IgD-negative memory B cell (primary cell): ENCODE results near the gene PXMP2. TPM values are rescaled to one million over a fixed set of nuclear protein-coding genes. Genes with fewer than 3 reads are reported as not detected.

Experiments
- H3K27ac Mint-ChIP-seq, 3 donors: one replicate each; pipeline ENCODE4 v1.8.0; 2020 to 2022; ENCODE audit warnings: mild to moderate bottlenecking in 3 of 3, mixed read lengths in 3 of 3, moderate library complexity in 1 of 3
- H3K27me3 Mint-ChIP-seq: one replicate; pipeline ENCODE4 v1.8.0; 2021; ENCODE audit warnings: mixed read lengths
- H3K36me3 Mint-ChIP-seq: one replicate; pipeline ENCODE4 v1.8.0; 2020; ENCODE audit warnings: mild to moderate bottlenecking, mixed read lengths
- H3K4me1 Mint-ChIP-seq, 3 donors: one replicate each; pipeline ENCODE4 v1.8.0; 2020 to 2022; ENCODE audit warnings: mixed read lengths in 3 of 3, mild to moderate bottlenecking in 1 of 3
- H3K4me3 Mint-ChIP-seq, 4 donors: one replicate each; pipeline ENCODE4 v1.8.0; 2020 to 2022; ENCODE audit warnings: mild to moderate bottlenecking in 4 of 4, mixed read lengths in 4 of 4, moderate library complexity in 3 of 4
- H3K9me3 Mint-ChIP-seq, 3 donors: one replicate each; pipeline ENCODE4 v1.8.0; 2020 to 2021; ENCODE audit warnings: mixed read lengths in 3 of 3, mild to moderate bottlenecking in 1 of 3
- polyA plus RNA-seq: library from polyadenylated mRNA; unstranded; fragments of 300-500 nt; fragmentation: Illumina TruSeq; gene quantifications from one replicate; pipeline ENCODE4 v1.2.3, GENCODE V29; 2021

PXMP2 gene
- polyA plus RNA-seq, 1 donor from 2014 or later = 6.2 TPM

DNA sequence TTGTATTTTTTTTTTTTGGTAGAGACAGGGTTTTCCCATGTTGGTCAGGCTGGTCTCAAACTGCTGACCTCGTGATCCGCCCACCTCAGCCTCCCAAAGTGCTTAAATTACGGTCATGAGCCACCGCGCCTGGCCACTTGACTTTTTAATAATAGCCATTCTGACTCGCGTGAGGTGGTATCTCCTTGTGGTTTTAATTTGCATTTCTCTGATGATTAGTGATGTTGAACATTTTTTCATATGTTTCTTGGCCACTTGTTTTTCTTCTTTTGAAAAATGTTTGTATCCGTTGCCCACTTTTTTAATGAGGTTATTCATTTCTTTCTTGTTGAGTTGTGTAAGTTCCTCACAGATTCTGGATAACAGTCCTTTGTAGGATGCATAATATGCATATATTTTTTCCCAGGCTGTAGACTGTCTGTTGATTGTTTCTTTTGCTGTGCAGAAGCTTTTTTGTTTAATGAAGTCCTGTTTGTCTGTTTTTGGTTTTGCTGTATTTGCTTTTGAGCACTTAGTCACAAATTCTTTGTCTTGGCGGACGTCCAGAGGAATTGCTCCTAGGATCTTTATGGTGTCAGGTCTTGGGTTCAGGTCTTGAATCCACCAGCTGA lies 12.9 kb downstream of the PXMP2 start:
- H3K36me3 Mint-ChIP-seq = peaks cover 11% of the 10 kb centered on the region
- H3K9me3 Mint-ChIP-seq = peaks cover 0 to 2% (median 0%) of the 10 kb centered on the region in 3 donors
- peaks cover 4% of the 10 kb centered on the region for H3K27me3 Mint-ChIP-seq
- peak overlapping the region in 1 of 3 donors; percentile 71 for H3K27ac Mint-ChIP-seq
- peak overlapping the region in 1 of 4 donors; percentile 39 for H3K4me3 Mint-ChIP-seq
- H3K4me1 Mint-ChIP-seq = peaks cover 6 to 8% (median 7%) of the 10 kb centered on the region in 3 donors

DNA sequence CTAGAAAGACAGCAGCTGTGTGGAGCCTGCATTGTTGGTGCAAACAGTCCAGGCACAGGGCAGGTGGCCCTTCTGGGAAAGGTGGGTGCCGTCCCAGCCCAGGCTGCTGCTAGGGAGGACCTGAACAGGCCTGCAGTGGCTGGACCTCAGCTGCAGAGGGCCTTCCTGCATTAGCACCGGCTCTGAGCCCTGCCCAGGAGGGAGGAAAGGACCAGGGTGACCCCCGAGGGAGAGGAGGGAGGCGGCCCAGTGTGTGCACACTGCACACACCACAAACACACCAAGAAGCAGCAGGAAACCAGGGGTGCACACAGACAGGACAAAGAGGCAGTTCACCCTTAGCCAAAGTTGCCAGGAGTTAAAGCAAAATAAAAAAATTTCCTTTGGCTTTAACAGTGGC lies 15.3 kb downstream of the PXMP2 start:
- Mint-ChIP-seq H3K27ac (no peak overlapping the region), H3K4me1 (peaks cover 6 to 11% (median 7%) of the 10 kb centered on the region in 3 donors), H3K9me3 (peaks cover 0 to 6% (median 2%) of the 10 kb centered on the region in 3 donors), H3K27me3 (peaks cover 4% of the 10 kb centered on the region), H3K4me3 (no peak overlapping the region), H3K36me3 (peaks cover 13% of the 10 kb centered on the region)

DNA sequence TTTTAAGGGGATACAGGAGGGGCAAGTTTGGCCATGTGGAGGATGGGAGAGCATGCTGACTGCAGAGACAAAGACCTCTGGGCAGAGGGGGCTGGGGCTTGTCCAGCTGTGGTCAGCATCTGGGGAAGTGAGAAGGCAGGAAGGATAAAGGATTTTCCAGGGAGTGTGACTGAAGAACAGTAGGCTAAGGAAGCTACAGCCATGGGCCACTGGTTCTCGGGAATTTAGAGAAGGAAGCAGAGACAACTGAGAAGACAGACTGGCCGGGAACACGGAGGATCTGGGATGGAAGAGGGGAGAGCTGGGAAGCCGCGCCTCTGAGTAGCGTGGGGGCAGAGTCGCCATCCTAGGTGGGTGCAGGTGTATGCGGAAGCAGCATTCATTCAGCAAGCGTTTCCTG lies 16.3 kb downstream of the PXMP2 start:
- peaks cover 4% of the 10 kb centered on the region for H3K27me3 Mint-ChIP-seq
- peaks cover 13% of the 10 kb centered on the region for H3K36me3 Mint-ChIP-seq
- peak overlapping the region in 2 of 4 donors; percentile 33 to 55 for H3K4me3 Mint-ChIP-seq
- peak overlapping the region in 2 of 3 donors; percentile 46 to 53 for H3K27ac Mint-ChIP-seq
- H3K4me1 Mint-ChIP-seq = peaks cover 6 to 10% (median 7%) of the 10 kb centered on the region in 3 donors
- H3K9me3 Mint-ChIP-seq = peaks cover 0 to 13% (median 9%) of the 10 kb centered on the region in 3 donors

DNA sequence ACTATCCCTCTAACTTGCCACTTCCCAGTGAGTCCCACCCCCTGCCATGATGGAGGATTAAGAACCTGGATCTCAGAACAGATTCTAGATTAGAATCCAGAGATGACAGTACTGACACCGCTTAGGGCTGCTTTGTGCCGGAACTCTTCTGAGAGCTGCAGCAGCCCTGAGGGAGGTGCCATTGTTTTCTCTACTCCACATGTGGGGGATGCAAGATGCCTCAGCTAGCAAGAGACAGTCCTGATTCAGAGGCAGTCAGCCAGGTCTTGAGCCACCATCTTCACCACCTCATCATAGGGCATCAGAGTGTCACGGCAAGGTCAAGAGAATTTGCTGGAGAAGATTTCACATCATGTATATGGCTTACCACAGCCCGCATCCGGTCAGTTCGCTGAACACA lies 19.9 kb downstream of the PXMP2 start:
- peaks cover 0 to 12% (median 3%) of the 10 kb centered on the region in 3 donors for H3K4me1 Mint-ChIP-seq
- peaks cover 0 to 13% (median 9%) of the 10 kb centered on the region in 3 donors for H3K9me3 Mint-ChIP-seq
- peak overlapping the region in 2 of 3 donors; percentile 11 to 71 for H3K27ac Mint-ChIP-seq
- H3K36me3 Mint-ChIP-seq = peaks cover 9% of the 10 kb centered on the region
- peak overlapping the region; percentile 55 to 76 (median 68) for H3K4me3 Mint-ChIP-seq
- H3K27me3 Mint-ChIP-seq = no peaks in the 10 kb centered on the region

DNA sequence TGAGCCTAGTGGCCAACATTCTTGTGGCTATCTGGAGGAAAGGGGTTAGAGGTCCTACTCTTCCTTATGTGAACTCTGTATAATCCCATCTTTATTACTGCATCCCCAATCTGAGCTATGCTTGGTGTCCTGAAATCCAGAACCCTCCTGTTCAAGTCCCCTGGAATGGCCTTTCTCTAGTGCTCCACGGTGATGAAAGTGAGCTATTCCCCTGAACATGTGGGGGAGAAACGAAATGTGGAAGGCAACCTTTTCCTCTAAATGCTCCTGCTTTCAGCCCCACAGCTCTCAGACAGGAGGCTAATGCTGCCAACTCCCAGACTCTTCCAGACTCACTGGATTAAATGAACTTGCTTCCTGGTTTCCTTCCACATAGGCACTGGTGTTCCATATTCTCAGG lies 20.8 kb downstream of the PXMP2 start:
- H3K36me3 Mint-ChIP-seq = peaks cover 9% of the 10 kb centered on the region
- H3K4me1 Mint-ChIP-seq = peaks cover 0 to 13% (median 4%) of the 10 kb centered on the region in 3 donors
- H3K27ac Mint-ChIP-seq = peak overlapping the region in 1 of 3 donors; percentile 93
- peak overlapping the region in 2 of 4 donors; percentile 41 to 68 for H3K4me3 Mint-ChIP-seq
- H3K9me3 Mint-ChIP-seq = peaks cover 0 to 13% (median 9%) of the 10 kb centered on the region in 3 donors
- H3K27me3 Mint-ChIP-seq = no peaks in the 10 kb centered on the region

DNA sequence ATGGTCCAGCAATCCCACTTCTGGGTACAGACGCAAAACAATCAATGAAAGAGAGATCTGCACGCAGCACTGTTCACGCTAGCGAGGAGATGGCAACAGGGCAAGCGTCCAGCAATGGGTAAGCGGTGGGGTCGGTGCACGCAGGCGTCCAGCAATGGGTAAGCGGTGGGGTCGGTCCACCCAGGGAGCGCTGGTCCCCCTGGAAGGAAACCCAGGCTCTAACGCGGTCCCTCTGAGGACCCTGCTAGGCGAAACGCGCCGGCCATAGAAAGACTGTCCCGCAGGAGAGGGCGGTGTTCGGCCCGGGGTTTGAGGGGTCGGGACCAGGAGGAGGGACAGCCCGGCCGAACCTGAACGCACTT lies 22.6 kb downstream of the PXMP2 start:
- peaks cover 0 to 15% (median 10%) of the 10 kb centered on the region in 3 donors for H3K4me1 Mint-ChIP-seq
- no peaks in the 10 kb centered on the region for H3K27me3 Mint-ChIP-seq
- H3K9me3 Mint-ChIP-seq = peaks cover 0 to 13% (median 7%) of the 10 kb centered on the region in 3 donors
- H3K36me3 Mint-ChIP-seq = peaks cover 2% of the 10 kb centered on the region
- H3K27ac Mint-ChIP-seq = peak overlapping the region; percentile 88 to 98 (median 96)
- H3K4me3 Mint-ChIP-seq = peak overlapping the region; percentile 91 to 96 (median 93)

DNA sequence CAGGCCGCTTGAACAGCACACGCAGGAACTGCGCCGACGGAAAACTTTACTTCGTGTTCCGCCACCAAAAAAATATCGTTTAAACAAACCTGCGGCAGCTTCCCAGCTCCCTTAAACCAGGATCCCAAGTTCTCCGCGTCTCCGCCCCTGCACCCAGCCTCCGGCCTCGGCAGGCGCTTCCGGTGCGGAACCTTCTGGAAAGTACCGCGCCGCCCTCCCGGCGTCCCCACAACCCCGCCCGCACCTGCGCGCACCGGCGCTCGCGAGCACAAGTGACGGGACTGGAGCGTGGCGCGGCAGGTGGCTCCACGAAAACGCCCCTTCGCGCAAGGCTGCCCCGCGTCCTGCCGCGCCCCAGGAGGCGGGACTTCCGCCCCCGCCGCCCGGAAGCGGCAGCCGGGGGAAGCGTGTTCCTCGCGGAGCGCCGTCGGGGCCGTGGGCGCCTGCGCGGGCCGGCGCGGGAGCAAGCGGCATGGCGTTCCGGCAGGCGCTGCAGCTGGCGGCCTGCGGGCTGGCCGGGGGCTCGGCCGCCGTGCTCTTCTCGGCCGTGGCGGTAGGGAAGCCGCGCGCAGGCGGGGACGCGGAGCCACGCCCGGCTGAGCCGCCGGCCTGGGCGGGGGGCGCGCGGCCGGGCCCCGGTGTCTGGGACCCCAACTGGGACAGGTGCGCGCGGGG lies 23.2 kb downstream of the PXMP2 start, which contains the start of gene PGAM5:
TSS of gene PGAM5 (plus strand) at position 438 of the 675 bp plus-strand sequence. CDS start at position 473, 35 bp downstream.
- peaks cover 2% of the 10 kb centered on the region for H3K36me3 Mint-ChIP-seq
- no peaks in the 10 kb centered on the region for H3K27me3 Mint-ChIP-seq
- peaks cover 0 to 13% (median 7%) of the 10 kb centered on the region in 3 donors for H3K9me3 Mint-ChIP-seq
- H3K4me3 Mint-ChIP-seq = peak within 1 kb of the TSS; percentile 91 to 96 (median 93)
- peak within 1 kb of the TSS; percentile 88 to 98 (median 96) for H3K27ac Mint-ChIP-seq
- H3K4me1 Mint-ChIP-seq = peaks cover 0 to 15% (median 8%) of the 10 kb centered on the region in 3 donors

DNA sequence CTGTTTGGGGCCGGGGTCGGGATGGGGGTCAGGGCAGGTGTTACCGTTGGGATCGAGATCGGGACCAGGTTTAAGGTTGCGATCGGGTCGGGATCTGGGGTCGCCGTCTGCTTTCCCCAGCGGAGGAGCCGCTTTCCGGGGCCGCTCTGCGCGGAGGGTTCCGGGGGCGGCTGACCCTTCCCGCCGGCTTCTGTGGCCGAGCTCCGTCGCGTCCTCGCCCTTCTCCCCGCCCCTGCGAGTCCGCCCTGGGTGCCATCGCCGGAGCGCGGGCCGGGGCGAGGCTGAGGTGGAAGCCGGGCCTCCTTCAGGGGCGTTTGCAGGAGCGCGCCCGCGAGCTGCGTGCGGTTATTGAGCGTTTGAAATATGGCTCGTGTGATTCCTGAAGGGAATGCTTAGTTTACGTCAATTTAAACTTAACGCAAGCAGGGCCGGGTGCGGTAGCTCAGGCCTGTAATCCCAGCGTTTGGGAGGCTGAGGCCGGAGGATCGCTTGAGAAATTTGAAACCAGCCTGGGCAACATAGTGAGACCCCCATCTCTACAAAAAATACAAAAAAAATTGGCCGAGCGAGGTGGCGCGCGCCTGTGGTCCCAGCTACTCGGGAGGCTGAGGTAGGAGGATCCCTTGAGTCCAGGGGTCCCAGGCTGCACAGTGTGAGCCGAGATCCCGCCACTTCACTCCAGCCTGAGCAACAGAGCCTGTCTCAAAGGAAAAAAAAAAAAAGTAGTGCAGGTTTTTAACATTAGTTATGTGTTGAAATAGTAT lies 23.9 kb downstream of the PXMP2 start:
- H3K4me3 Mint-ChIP-seq = peak overlapping the region; percentile 81 to 93 (median 86)
- H3K36me3 Mint-ChIP-seq = peaks cover 2% of the 10 kb centered on the region
- peaks cover 0 to 15% (median 8%) of the 10 kb centered on the region in 3 donors for H3K4me1 Mint-ChIP-seq
- peak overlapping the region in 2 of 3 donors; percentile 39 to 88 for H3K27ac Mint-ChIP-seq
- peaks cover 0 to 13% (median 7%) of the 10 kb centered on the region in 3 donors for H3K9me3 Mint-ChIP-seq
- H3K27me3 Mint-ChIP-seq = no peaks in the 10 kb centered on the region

DNA sequence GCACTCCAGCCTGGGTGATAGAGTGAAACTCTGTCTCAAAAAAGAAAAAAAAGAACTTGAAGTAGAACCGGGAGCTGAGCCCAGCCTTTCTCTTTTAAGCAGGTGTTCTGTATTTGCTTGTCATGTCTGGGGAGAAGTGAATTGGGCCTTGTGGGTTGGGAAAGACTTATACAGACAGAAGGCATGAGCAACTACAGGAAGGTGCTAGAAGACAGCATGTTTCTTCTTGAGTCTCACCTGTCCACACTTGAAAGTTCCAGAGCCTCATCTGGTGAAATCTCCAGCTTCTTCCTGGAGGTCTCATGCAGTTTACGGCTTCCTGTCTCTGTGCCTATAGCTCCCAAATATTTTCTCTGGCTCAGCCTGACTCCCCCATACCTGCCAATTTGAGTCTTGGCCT lies 25.7 kb downstream of the PXMP2 start:
- peak overlapping the region in 1 of 3 donors; percentile 92 for H3K27ac Mint-ChIP-seq
- H3K4me1 Mint-ChIP-seq = peaks cover 0 to 12% (median 10%) of the 10 kb centered on the region in 3 donors
- H3K27me3 Mint-ChIP-seq = no peaks in the 10 kb centered on the region
- peaks cover 0 to 4% (median 4%) of the 10 kb centered on the region in 3 donors for H3K9me3 Mint-ChIP-seq
- H3K4me3 Mint-ChIP-seq = peak overlapping the region in 2 of 4 donors; percentile 49 to 80
- H3K36me3 Mint-ChIP-seq = no peaks in the 10 kb centered on the region

DNA sequence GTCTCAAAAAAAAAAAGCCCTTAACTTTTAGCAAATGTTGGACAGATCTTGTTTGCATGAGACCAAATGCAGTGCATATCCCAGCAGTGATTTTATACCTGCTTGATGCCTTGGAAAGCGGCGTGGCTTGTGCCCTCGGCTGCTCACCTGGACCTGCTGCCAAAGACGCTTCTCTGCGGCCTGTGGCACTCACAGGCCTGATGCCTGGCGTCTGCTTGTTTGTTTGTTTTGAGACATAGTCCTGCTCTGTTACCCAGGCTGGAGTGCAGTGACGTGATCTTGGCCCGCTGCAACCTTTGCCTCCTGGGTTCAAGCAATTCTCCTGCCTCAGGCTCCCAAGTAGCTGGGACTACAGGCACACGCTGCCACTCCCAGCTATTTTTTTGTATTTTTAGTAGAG lies 28.5 kb downstream of the PXMP2 start:
- Mint-ChIP-seq H3K4me1 (peaks cover 0 to 10% (median 8%) of the 10 kb centered on the region in 3 donors), H3K36me3 (no peaks in the 10 kb centered on the region), H3K27ac (no peak overlapping the region), H3K27me3 (no peaks in the 10 kb centered on the region), H3K9me3 (no peaks in the 10 kb centered on the region), H3K4me3 (no peak overlapping the region)

DNA sequence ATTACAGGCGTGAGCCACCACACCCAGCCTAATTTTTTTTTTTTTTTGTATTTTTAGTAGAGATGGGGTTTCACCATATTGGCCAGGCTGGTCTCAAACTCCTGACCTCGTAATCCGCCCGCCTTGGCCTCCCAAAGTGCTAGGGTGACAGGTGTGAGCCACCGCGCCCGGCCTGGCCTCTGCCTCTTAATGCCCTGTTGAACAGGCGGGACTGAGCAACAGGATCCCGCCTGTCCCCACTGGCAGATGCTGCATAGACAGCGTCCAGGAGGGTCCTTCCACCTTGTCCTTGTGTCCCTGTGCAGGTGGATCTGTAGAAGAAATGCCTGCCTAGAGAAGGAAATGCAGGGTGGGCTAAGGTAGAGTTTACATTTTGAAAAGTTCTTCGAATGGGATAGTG lies 29.0 kb downstream of the PXMP2 start:
- no peaks in the 10 kb centered on the region for H3K36me3 Mint-ChIP-seq
- H3K27me3 Mint-ChIP-seq = no peaks in the 10 kb centered on the region
- peaks cover 0 to 10% (median 8%) of the 10 kb centered on the region in 3 donors for H3K4me1 Mint-ChIP-seq
- H3K27ac Mint-ChIP-seq = no peak overlapping the region
- no peaks in the 10 kb centered on the region for H3K9me3 Mint-ChIP-seq
- H3K4me3 Mint-ChIP-seq = peak overlapping the region in 1 of 4 donors; percentile 35

DNA sequence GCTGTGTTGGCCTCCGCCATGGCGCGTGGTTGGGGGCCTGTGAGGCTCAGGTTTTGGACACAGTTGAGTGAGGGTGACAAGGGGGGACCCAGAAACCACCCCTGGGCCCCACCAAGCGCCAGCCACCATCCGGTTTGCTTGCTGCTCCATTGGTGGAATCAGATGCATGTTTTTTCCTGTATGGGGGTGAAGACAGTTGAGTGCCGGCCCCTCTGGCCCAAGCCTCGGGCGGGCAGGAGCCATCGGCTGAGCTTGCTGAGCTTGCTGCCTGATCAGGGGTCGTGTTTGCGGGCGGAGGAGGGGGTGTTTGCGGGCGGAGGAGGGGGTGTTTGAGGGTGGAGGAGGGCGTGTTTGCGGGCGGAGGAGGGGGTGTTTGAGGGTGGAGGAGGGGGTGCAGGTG lies 29.6 kb downstream of the PXMP2 start:
- H3K27ac Mint-ChIP-seq = no peak overlapping the region

DNA sequence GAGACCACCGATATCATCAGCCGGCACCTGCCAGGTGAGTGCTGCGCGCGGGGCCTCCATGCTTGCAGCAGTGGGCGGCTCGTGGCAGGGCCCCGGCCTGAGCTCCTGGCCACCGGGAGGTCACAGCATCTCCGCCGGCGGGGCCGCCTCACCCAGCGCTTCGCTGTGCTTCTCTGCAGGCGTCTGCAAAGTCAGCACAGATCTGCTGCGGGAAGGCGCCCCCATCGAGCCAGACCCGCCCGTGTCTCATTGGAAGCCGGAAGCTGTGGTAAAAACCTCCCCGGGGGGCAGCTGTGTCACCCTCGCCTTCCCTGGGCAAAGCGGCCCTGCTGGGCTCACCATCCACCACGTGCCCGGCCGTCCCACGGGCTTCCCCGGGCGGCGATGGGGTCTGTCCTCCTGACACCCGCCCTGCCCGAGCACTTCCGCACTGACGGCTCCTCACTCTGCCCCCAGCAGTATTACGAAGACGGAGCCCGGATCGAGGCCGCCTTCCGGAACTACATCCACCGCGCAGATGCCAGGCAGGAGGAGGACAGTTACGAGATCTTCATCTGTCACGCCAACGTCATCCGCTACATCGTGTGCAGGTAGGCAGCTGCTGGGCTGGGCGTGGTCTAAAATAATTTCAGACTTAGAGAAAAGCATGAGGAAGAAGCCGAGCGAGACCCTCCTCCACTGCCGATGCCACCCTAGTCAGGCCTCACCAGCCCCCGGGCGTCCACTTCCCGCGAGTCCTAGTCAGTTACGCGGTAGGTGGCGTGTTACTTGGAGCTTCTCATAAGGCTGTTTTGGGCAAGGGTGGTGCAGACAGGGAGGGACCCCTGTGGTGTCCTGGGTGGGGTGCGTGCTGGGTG lies 30.4 kb downstream of the PXMP2 start:
- H3K4me3 Mint-ChIP-seq = no peak overlapping the region
- peaks cover 2% of the 10 kb centered on the region for H3K36me3 Mint-ChIP-seq
- no peaks in the 10 kb centered on the region for H3K9me3 Mint-ChIP-seq
- H3K27ac Mint-ChIP-seq = no peak overlapping the region
- peaks cover 0 to 7% (median 4%) of the 10 kb centered on the region in 3 donors for H3K4me1 Mint-ChIP-seq
- H3K27me3 Mint-ChIP-seq = no peaks in the 10 kb centered on the region

More for the DNA sequence above, 29.6 kb downstream of the PXMP2 start:
- Mint-ChIP-seq H3K36me3 (peaks cover 2% of the 10 kb centered on the region), H3K4me3 (no peak overlapping the region), H3K9me3 (no peaks in the 10 kb centered on the region), H3K4me1 (peaks cover 0 to 10% (median 7%) of the 10 kb centered on the region in 3 donors), H3K27me3 (no peaks in the 10 kb centered on the region)

DNA sequence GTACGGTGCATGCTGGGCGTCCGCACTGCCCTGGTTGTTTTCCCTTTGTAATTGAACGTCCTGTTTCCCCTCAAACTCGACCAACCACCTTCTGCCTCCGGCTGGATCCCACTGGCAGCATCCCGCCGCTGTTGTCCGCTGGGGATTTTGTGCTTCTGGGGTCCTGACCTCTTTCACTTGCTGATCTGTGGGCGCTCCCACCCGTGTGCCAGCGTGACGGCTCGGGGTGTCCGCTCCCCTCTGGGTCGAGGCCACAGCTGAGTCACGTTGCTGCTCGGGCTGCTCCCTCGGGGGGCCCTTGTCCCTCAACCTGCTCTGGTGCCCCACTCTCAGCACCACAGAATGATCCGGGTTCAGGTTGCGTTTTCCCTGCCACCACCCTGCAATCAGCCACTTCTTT lies 31.3 kb downstream of the PXMP2 start:
- no peak overlapping the region for H3K4me3 Mint-ChIP-seq
- no peaks in the 10 kb centered on the region for H3K9me3 Mint-ChIP-seq
- H3K27ac Mint-ChIP-seq = peak overlapping the region in 2 of 3 donors; percentile 39 to 53
- no peaks in the 10 kb centered on the region for H3K27me3 Mint-ChIP-seq
- peaks cover 0 to 4% (median 0%) of the 10 kb centered on the region in 3 donors for H3K4me1 Mint-ChIP-seq
- H3K36me3 Mint-ChIP-seq = peaks cover 2% of the 10 kb centered on the region
